ENCODE results near the gene PELI2.

PELI2 gene

GRCh38 chr14:56208520-56208919, 90.3 kb downstream of the PELI2 start:
- Histone ChIP-seq H3K79me2 (ENCODE audit: insufficient read depth, low read length) (no peaks in the 10 kb centered on the region), H2AFZ (ENCODE audit: low read depth, low read length, severe bottlenecking) (no peak overlapping the region)

GRCh38 chr14:56210571-56210970, 92.4 kb downstream of the PELI2 start:
- Histone ChIP-seq H3K9me2 (replicated peaks; ENCODE audit: insufficient read depth, low read length) (no peaks in the 10 kb centered on the region), H3F3A (ENCODE audit: insufficient read depth) (no peaks in the 10 kb centered on the region), H3K9me3 (ENCODE audit: insufficient read depth, low read length) (no peaks in the 10 kb centered on the region), H3K36me3 (ENCODE audit: low read length) (no peaks in the 10 kb centered on the region), H3K79me2 (ENCODE audit: insufficient read depth, low read length) (no peaks in the 10 kb centered on the region), H3K27ac (ENCODE audit: low read depth, low read length) (no peak overlapping the region), H3K27me3 (ENCODE audit: low read length) (no peaks in the 10 kb centered on the region), H3K4me2 (ENCODE audit: low read depth, low read length, poor library complexity, severe bottlenecking) (no peak overlapping the region), H4K20me1 (ENCODE audit: low read depth, low read length) (no peaks in the 10 kb centered on the region), H3K9ac (ENCODE audit: low read length) (no peak overlapping the region), H2AFZ (ENCODE audit: low read depth, low read length, severe bottlenecking) (no peak overlapping the region), H3K4me3 (ENCODE audit: insufficient read depth, low read length, poor library complexity, severe bottlenecking) (no peak overlapping the region)
- TF ChIP-seq CTCF (IDR thresholded peaks at IDR 0.05; ENCODE audit: insufficient read depth, low read length, poor library complexity, severe bottlenecking) (no peak), EZH2phosphoT487 (conservative IDR thresholded peaks at IDR 0.05; ENCODE audit: low read length) (no peak)

More at GRCh38 chr14:56208520-56208919, 90.3 kb downstream of the PELI2 start:
- Histone ChIP-seq H3K4me3 (ENCODE audit: insufficient read depth, low read length, poor library complexity, severe bottlenecking) (no peak overlapping the region), H4K20me1 (ENCODE audit: low read depth, low read length) (no peaks in the 10 kb centered on the region), H3K9me2 (replicated peaks; ENCODE audit: insufficient read depth, low read length) (no peaks in the 10 kb centered on the region), H3K4me2 (ENCODE audit: low read depth, low read length, poor library complexity, severe bottlenecking) (no peak overlapping the region), H3K27ac (ENCODE audit: low read depth, low read length) (no peak overlapping the region), H3K9me3 (ENCODE audit: insufficient read depth, low read length) (no peaks in the 10 kb centered on the region), H3K27me3 (ENCODE audit: low read length) (no peaks in the 10 kb centered on the region), H3K36me3 (ENCODE audit: low read length) (no peaks in the 10 kb centered on the region), H3K9ac (ENCODE audit: low read length) (no peak overlapping the region), H3F3A (ENCODE audit: insufficient read depth) (no peaks in the 10 kb centered on the region)
- TF ChIP-seq EZH2phosphoT487 (conservative IDR thresholded peaks at IDR 0.05; ENCODE audit: low read length) (no peak), CTCF (IDR thresholded peaks at IDR 0.05; ENCODE audit: insufficient read depth, low read length, poor library complexity, severe bottlenecking) (no peak)

GRCh38 chr14:56211084-56211483, 92.9 kb downstream of the PELI2 start:
- Histone ChIP-seq H3K79me2 (ENCODE audit: insufficient read depth, low read length) (no peaks in the 10 kb centered on the region), H3F3A (ENCODE audit: insufficient read depth) (no peaks in the 10 kb centered on the region), H3K4me3 (ENCODE audit: insufficient read depth, low read length, poor library complexity, severe bottlenecking) (no peak overlapping the region), H3K36me3 (ENCODE audit: low read length) (no peaks in the 10 kb centered on the region), H3K4me2 (ENCODE audit: low read depth, low read length, poor library complexity, severe bottlenecking) (no peak overlapping the region), H3K27ac (ENCODE audit: low read depth, low read length) (no peak overlapping the region), H3K27me3 (ENCODE audit: low read length) (no peaks in the 10 kb centered on the region), H3K9ac (ENCODE audit: low read length) (no peak overlapping the region), H2AFZ (ENCODE audit: low read depth, low read length, severe bottlenecking) (no peak overlapping the region), H3K9me2 (replicated peaks; ENCODE audit: insufficient read depth, low read length) (no peaks in the 10 kb centered on the region), H3K9me3 (ENCODE audit: insufficient read depth, low read length) (no peaks in the 10 kb centered on the region), H4K20me1 (ENCODE audit: low read depth, low read length) (no peaks in the 10 kb centered on the region)
- TF ChIP-seq EZH2phosphoT487 (conservative IDR thresholded peaks at IDR 0.05; ENCODE audit: low read length) = no peak
- TF ChIP-seq CTCF (IDR thresholded peaks at IDR 0.05; ENCODE audit: insufficient read depth, low read length, poor library complexity, severe bottlenecking) = no peak

Measured in SU-DHL-6 (cell line).